MM.1S (cell line): ENCODE measurements around the gene PCP4.
A peak's percentile ranks its signal among the peaks of the same experiment; 100 is the strongest.

Experiments
- DNase-seq: peaks from one replicate; pipeline ENCODE4 v3.0.0-alpha.2; 2015
- H2AFZ ChIP-seq: fragments of 300-600 bp; sonication (generic); 2 replicates; pipeline ENCODE4 v1.6.0; 2016; ENCODE audit warnings: antibody characterized with exemption, low read length
- H3F3A ChIP-seq: fragments of 300-600 bp; sonication (generic); 2 replicates; pipeline ENCODE4 v1.6.1; 2016; ENCODE audit warnings: mild to moderate bottlenecking, antibody characterized with exemption, low read length, moderate library complexity, mixed read lengths; ENCODE audit not compliant: insufficient read depth
- H3K27ac ChIP-seq: fragments of 300-600 bp; sonication (generic); 2 replicates; pipeline ENCODE4 v1.5.1; 2016; ENCODE audit warnings: mild to moderate bottlenecking, low read length
- H3K27me3 ChIP-seq: fragments of 300-600 bp; sonication (generic); replicated peaks from 2 replicates; pipeline ENCODE4 v1.6.0; 2016; ENCODE audit warnings: low read length; ENCODE audit not compliant: insufficient read depth
- H3K36me3 ChIP-seq: fragments of 300-600 bp; sonication (generic); replicated peaks from 2 replicates; pipeline ENCODE4 v1.6.1; 2016; ENCODE audit warnings: mild to moderate bottlenecking, low read length, mixed read lengths; ENCODE audit not compliant: insufficient read depth
- H3K4me1 ChIP-seq: fragments of 300-600 bp; sonication (generic); 2 replicates; pipeline ENCODE4 v1.6.1; 2016; ENCODE audit warnings: low read length, mixed read lengths
- H3K4me2 ChIP-seq: fragments of 300-600 bp; sonication (generic); 2 replicates; pipeline ENCODE4 v1.6.0; 2016; ENCODE audit warnings: low read depth, low read length
- H3K4me3 ChIP-seq: fragments of 300-600 bp; sonication (generic); 2 replicates; pipeline ENCODE4 v1.5.1; 2016; ENCODE audit warnings: low read length, mixed read lengths
- H3K79me2 ChIP-seq: fragments of 300-600 bp; sonication (generic); 2 replicates; pipeline ENCODE4 v1.6.1; 2016; ENCODE audit warnings: mixed run types, low read length, mixed read lengths
- H3K9ac ChIP-seq: fragments of 300-600 bp; sonication (generic); 2 replicates; pipeline ENCODE4 v1.6.1; 2016; ENCODE audit warnings: low read length, mixed read lengths
- H3K9me2 ChIP-seq: fragments of 300-600 bp; sonication (generic); replicated peaks from 2 replicates; pipeline ENCODE4 v1.6.1; 2016; ENCODE audit warnings: mild to moderate bottlenecking, low read length, mixed read lengths; ENCODE audit not compliant: insufficient read depth
- H3K9me3 ChIP-seq: fragments of 300-600 bp; sonication (generic); replicated peaks from 2 replicates; pipeline ENCODE4 v1.6.1; 2016; ENCODE audit warnings: mild to moderate bottlenecking, low read length, mixed read lengths; ENCODE audit not compliant: insufficient read depth
- H4K20me1 ChIP-seq: fragments of 300-600 bp; sonication (generic); 2 replicates; pipeline ENCODE4 v1.6.1; 2016; ENCODE audit warnings: mild to moderate bottlenecking, low read length, moderate library complexity, mixed read lengths; ENCODE audit not compliant: insufficient read depth
- CTCF ChIP-seq: fragments of 300-600 bp; sonication (generic); IDR thresholded peaks from 2 replicates; pipeline ENCODE4 v1.5.1; 2016; ENCODE audit warnings: antibody characterized with exemption, low read length, mixed read lengths
- EZH2 ChIP-seq: fragments of 300-600 bp; sonication (generic); optimal IDR thresholded peaks from 2 replicates; pipeline ENCODE3; 2017; ENCODE audit warnings: low read depth, mild to moderate bottlenecking, antibody characterized with exemption, low read length, mixed read lengths
- EZH2phosphoT487 ChIP-seq: fragments of 300-600 bp; sonication (generic); IDR thresholded peaks from 2 replicates; pipeline ENCODE4 v1.6.1; 2018; ENCODE audit warnings: antibody characterized with exemption, low read length

PCP4 gene

GRCh38 chr21:39852021-39852721 is 15.1 kb upstream of the PCP4 start:
- Histone ChIP-seq H3K36me3 (no peaks in the 10 kb centered on the region), H3K4me1 (0 out of 2 replicates have a peak, but pooled peaks cover 8% of the 10 kb centered on the region), H3K9me2 (no peaks in the 10 kb centered on the region), H4K20me1 (no peaks in the 10 kb centered on the region), H3K27me3 (no peaks in the 10 kb centered on the region), H3K4me3 (no peak overlapping the region), H3K9ac (no peak overlapping the region), H3K79me2 (no peaks in the 10 kb centered on the region), H3K9me3 (no peaks in the 10 kb centered on the region), H3K27ac (no peak overlapping the region), H3F3A (no peaks in the 10 kb centered on the region), H3K4me2 (no peak overlapping the region), H2AFZ (no peak overlapping the region)
- DNase-seq, result no peak
- no peak for TF ChIP-seq EZH2phosphoT487
- no peak for TF ChIP-seq EZH2
- TF ChIP-seq CTCF, result no peak

- H3K36me3 ChIP-seq, result no peaks in the 10 kb centered on the region
- H2AFZ ChIP-seq, result no peak overlapping the region
- H3K79me2 ChIP-seq, result no peaks in the 10 kb centered on the region
- no peak for DNase-seq
- no peak overlapping the region for H3K4me2 ChIP-seq
- H3K9ac ChIP-seq, result no peak overlapping the region
- 0 out of 2 replicates have a peak, but pooled peaks cover 8% of the 10 kb centered on the region for H3K4me1 ChIP-seq
- H3F3A ChIP-seq, result no peaks in the 10 kb centered on the region
- no peak overlapping the region for H3K4me3 ChIP-seq
- H3K9me3 ChIP-seq, result no peaks in the 10 kb centered on the region
- TF ChIP-seq EZH2phosphoT487, result no peak
- TF ChIP-seq EZH2, result no peak
- no peak for TF ChIP-seq CTCF
- H3K9me2 ChIP-seq, result no peaks in the 10 kb centered on the region
- no peaks in the 10 kb centered on the region for H3K27me3 ChIP-seq
- no peaks in the 10 kb centered on the region for H4K20me1 ChIP-seq
- no peak overlapping the region for H3K27ac ChIP-seq
Observed at GRCh38 chr21:39852726-39853500, 14.3 kb upstream of the PCP4 start.

GRCh38 chr21:39854572-39854971 is 12.7 kb upstream of the PCP4 start:
- Histone ChIP-seq H3K27ac (no peak overlapping the region), H3F3A (no peaks in the 10 kb centered on the region), H3K9me3 (no peaks in the 10 kb centered on the region), H3K4me2 (no peak overlapping the region), H3K9ac (no peak overlapping the region), H4K20me1 (no peaks in the 10 kb centered on the region), H3K9me2 (no peaks in the 10 kb centered on the region), H3K4me1 (0 out of 2 replicates have a peak, but pooled peaks cover 8% of the 10 kb centered on the region), H3K4me3 (no peak overlapping the region), H3K79me2 (no peaks in the 10 kb centered on the region), H3K27me3 (no peaks in the 10 kb centered on the region), H3K36me3 (no peaks in the 10 kb centered on the region), H2AFZ (no peak overlapping the region)
- DNase-seq, result no peak
- no peak for TF ChIP-seq EZH2phosphoT487
- no peak for TF ChIP-seq EZH2
- TF ChIP-seq CTCF, result peak; percentile 37
